Natural killer cell (primary cell): ENCODE results near the gene KCNT2. TPM values are rescaled to one million over a fixed set of nuclear protein-coding genes. Genes with fewer than 3 reads are reported as not detected.

ENCODE experiments used
- ATAC-seq, 3 donors: fragments of 150-1000 bp in 2 of 3; fragments of 200-7000 bp in 1 of 3; cut with Tn5 transposase; 1 replicate in 1 of 3; 2 replicates in 2 of 3; pipeline ENCODE4 v1.10.0; 2021; ENCODE audit warnings: mild to moderate bottlenecking in 2 of 3, moderate library complexity in 2 of 3
- DNase-seq, 2 donors: peaks; one replicate each; pipeline versions ENCODE4 v3.0.0 to v3.0.0-alpha.2; 2013 to 2021; ENCODE audit warnings: mixed read lengths in 1 of 2
- H3K27ac ChIP-seq: one replicate; pipeline ENCODE4 v1.5.1; 2013; ENCODE audit warnings: mild to moderate bottlenecking, low read length
- H3K27me3 ChIP-seq: one replicate; pipeline ENCODE4 v1.6.1; 2013; ENCODE audit warnings: low read length; ENCODE audit not compliant: control insufficient read depth, insufficient read depth
- H3K36me3 ChIP-seq: one replicate; pipeline ENCODE4 v1.6.1; 2013; ENCODE audit warnings: low read length; ENCODE audit not compliant: control insufficient read depth, insufficient read depth
- H3K4me1 ChIP-seq: one replicate; pipeline ENCODE4 v1.6.1; 2013; ENCODE audit warnings: low read length; ENCODE audit not compliant: control insufficient read depth, insufficient read depth
- H3K4me3 ChIP-seq: one replicate; pipeline ENCODE4 v1.5.1; 2013; ENCODE audit warnings: low read length
- H3K9me3 ChIP-seq: one replicate; pipeline ENCODE4 v1.6.1; 2013; ENCODE audit warnings: low read length; ENCODE audit not compliant: control insufficient read depth, insufficient read depth
- H3K27ac Mint-ChIP-seq, 2 donors: one replicate each; pipeline ENCODE4 v1.8.0; 2022; ENCODE audit warnings: mild to moderate bottlenecking in 2 of 2, mixed read lengths in 2 of 2, moderate library complexity in 1 of 2
- H3K27me3 Mint-ChIP-seq, 2 donors: one replicate each; pipeline ENCODE4 v1.8.0; 2022; ENCODE audit warnings: low read depth in 2 of 2, mixed read lengths in 2 of 2
- H3K36me3 Mint-ChIP-seq: one replicate; pipeline ENCODE4 v1.8.0; 2022; ENCODE audit warnings: mixed read lengths
- H3K4me1 Mint-ChIP-seq, 2 donors: one replicate each; pipeline ENCODE4 v1.8.0; 2022; ENCODE audit warnings: mixed read lengths in 2 of 2
- H3K4me3 Mint-ChIP-seq: one replicate; pipeline ENCODE4 v1.8.0; 2022; ENCODE audit warnings: mild to moderate bottlenecking, moderate library complexity, mixed read lengths
- H3K9me3 Mint-ChIP-seq, 2 donors: one replicate each; pipeline ENCODE4 v1.8.0; 2022; ENCODE audit warnings: mixed read lengths in 2 of 2
- WGBS: methylation state at CpG from one replicate; pipeline ENCODE4 v1.1.7; 2013; ENCODE audit warnings: missing lambda C conversion rate; ENCODE audit not compliant: insufficient coverage; 5-methylcytosine and 5-hydroxymethylcytosine counted together
- intact Hi-C: fragments of 100-400 bp; cut with micrococcal nuclease; formaldehyde crosslinking; loops from one replicate; pipeline ENCODE4 v1.14.2; 2022
- total RNA-seq, 4 donors: library from RNA; stranded (reverse); fragments of 120-200 nt in 1 of 4; gene quantifications; one replicate each; pipeline versions ENCODE4 v1.2.3 to v1.2.4, GENCODE V29; 2013 to 2022
- TF ChIP-seq, protein P1 (sequence below): fragments of 200-600 bp; IDR thresholded peaks from one replicate; pipeline ENCODE4 v1.8.0; 2022; ENCODE audit warnings: antibody characterized with exemption

Gene KCNT2
- total RNA-seq, 3 donors from 2014 or later (not counting 1 experiment from before 2014, with no cell fraction given) = not detected

GRCh38 chr1:196557797-196558196 lies 50.4 kb downstream of the KCNT2 start:
- TF ChIP-seq, protein P1, sequence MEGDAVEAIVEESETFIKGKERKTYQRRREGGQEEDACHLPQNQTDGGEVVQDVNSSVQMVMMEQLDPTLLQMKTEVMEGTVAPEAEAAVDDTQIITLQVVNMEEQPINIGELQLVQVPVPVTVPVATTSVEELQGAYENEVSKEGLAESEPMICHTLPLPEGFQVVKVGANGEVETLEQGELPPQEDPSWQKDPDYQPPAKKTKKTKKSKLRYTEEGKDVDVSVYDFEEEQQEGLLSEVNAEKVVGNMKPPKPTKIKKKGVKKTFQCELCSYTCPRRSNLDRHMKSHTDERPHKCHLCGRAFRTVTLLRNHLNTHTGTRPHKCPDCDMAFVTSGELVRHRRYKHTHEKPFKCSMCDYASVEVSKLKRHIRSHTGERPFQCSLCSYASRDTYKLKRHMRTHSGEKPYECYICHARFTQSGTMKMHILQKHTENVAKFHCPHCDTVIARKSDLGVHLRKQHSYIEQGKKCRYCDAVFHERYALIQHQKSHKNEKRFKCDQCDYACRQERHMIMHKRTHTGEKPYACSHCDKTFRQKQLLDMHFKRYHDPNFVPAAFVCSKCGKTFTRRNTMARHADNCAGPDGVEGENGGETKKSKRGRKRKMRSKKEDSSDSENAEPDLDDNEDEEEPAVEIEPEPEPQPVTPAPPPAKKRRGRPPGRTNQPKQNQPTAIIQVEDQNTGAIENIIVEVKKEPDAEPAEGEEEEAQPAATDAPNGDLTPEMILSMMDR = no peak
- Mint-ChIP-seq H3K27ac (no peak overlapping the region), H3K27me3 (no peaks in the 10 kb centered on the region), H3K4me3 (no peak overlapping the region), H3K4me1 (no peaks in the 10 kb centered on the region), H3K9me3 (peaks cover 15 to 16% of the 10 kb centered on the region in 2 donors), H3K36me3 (peaks cover 17% of the 10 kb centered on the region)
- no peak for ATAC-seq
- no peak overlapping the region for H3K4me3 ChIP-seq
- no CpG with 5 or more reads among the region's 2 CpGs for WGBS
- intact Hi-C loops = no loop called here
- DNase-seq = no peak
- H3K36me3 ChIP-seq = no peaks in the 10 kb centered on the region
- no peaks in the 10 kb centered on the region for H3K4me1 ChIP-seq
- H3K9me3 ChIP-seq = no peaks in the 10 kb centered on the region
- H3K27me3 ChIP-seq = no peaks in the 10 kb centered on the region
- no peak overlapping the region for H3K27ac ChIP-seq

DNA sequence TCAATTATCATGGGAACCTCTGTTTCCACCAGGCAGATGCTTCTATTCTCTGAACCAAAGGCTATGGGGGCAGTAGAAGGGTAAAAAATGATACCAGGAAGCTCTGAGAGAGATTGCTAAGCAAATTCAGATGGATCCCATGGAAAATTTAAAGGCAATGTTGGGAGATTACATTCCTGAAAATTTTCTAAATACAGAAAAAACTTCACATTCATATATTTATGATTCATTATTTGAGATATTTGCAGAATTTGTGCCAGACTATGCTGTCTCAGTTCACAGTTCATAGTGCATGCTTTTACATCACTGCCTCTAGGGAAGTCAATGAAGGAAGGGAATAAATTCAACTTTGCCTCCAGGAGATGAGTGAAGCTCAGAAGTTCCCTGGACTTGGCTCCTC lies 57.5 kb downstream of the KCNT2 start:
- Mint-ChIP-seq H3K27me3 (no peaks in the 10 kb centered on the region), H3K4me3 (no peak overlapping the region)

DNA sequence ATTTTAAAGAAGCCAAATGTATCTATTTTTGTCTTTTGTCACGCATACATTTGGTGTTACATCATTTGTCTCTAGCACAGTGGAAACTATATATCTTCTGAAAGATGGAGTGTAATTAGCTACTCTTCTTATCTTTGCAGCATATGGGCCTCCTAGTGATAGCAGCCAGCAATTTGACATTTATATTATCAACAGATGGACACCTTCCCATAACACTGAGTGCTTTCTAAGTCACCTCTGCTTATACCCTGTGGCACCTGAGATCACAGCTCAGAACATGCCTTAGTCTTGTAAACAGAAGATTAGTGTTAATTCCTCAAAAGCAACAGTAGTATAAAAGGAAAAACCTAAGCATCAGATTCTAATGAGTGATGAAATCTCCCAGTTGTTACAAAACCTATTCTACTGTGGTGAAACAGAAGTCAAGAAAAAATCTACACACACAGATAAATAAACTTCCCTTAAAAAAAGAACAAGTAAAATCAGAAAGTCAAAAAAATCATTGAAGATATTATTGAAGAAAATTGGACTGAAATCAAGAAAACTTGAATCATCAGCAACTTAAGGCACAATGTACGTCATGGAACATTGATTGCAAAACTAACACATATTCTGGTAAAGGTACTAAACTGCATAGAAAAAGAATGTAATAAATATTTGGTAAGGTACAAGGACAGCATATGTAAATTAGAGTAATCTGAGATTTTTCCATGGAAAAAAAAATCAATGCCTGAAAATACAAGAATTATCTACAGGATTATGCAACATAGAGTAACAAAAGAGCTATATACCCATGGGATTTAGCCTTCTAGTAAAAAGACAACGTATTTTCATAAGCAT lies 61.7 kb downstream of the KCNT2 start:
- H3K4me1 Mint-ChIP-seq = no peaks in the 10 kb centered on the region
- no peaks in the 10 kb centered on the region for H3K4me1 ChIP-seq
- DNase-seq (no peak), ATAC-seq (no peak)
- TF ChIP-seq, protein P1 = no peak
- peaks cover 5% of the 10 kb centered on the region for H3K36me3 Mint-ChIP-seq
- H3K9me3 ChIP-seq = no peaks in the 10 kb centered on the region
- no peaks in the 10 kb centered on the region for H3K27me3 ChIP-seq
- H3K27ac Mint-ChIP-seq = no peak overlapping the region
- H3K36me3 ChIP-seq = no peaks in the 10 kb centered on the region
- no peak overlapping the region for H3K4me3 ChIP-seq
- WGBS = 89% methylated on average over 1 of the region's 3 CpGs
- H3K27me3 Mint-ChIP-seq = no peaks in the 10 kb centered on the region
- no peak overlapping the region for H3K4me3 Mint-ChIP-seq
- H3K27ac ChIP-seq = no peak overlapping the region
- intact Hi-C loops = no loop called here
- H3K9me3 Mint-ChIP-seq = peaks cover 4 to 6% of the 10 kb centered on the region in 2 donors

More for the DNA sequence above, 57.5 kb downstream of the KCNT2 start:
- Histone ChIP-seq H3K9me3 (no peaks in the 10 kb centered on the region), H3K36me3 (no peaks in the 10 kb centered on the region), H3K4me1 (no peaks in the 10 kb centered on the region), H3K27ac (no peak overlapping the region), H3K27me3 (no peaks in the 10 kb centered on the region), H3K4me3 (no peak overlapping the region)
- DNase-seq (no peak), ATAC-seq (no peak)
- H3K9me3 Mint-ChIP-seq = peaks cover 12 to 14% of the 10 kb centered on the region in 2 donors
- no peak overlapping the region for H3K27ac Mint-ChIP-seq
- H3K36me3 Mint-ChIP-seq = peaks cover 7% of the 10 kb centered on the region
- no peaks in the 10 kb centered on the region for H3K4me1 Mint-ChIP-seq
- intact Hi-C loops = no loop called here
- TF ChIP-seq, protein P1 = no peak

- DNase-seq (no peak), ATAC-seq (no peak)
- no peaks in the 10 kb centered on the region for H3K4me1 ChIP-seq
- H3K36me3 ChIP-seq = no peaks in the 10 kb centered on the region
- TF ChIP-seq, protein P1 = no peak
- no peak overlapping the region for H3K4me3 ChIP-seq
- H3K27me3 ChIP-seq = no peaks in the 10 kb centered on the region
- no peaks in the 10 kb centered on the region for H3K9me3 ChIP-seq
- Mint-ChIP-seq H3K27me3 (no peaks in the 10 kb centered on the region), H3K4me3 (no peak overlapping the region), H3K27ac (no peak overlapping the region), H3K9me3 (peaks cover 4 to 6% of the 10 kb centered on the region in 2 donors), H3K36me3 (peaks cover 5% of the 10 kb centered on the region), H3K4me1 (no peaks in the 10 kb centered on the region)
- no peak overlapping the region for H3K27ac ChIP-seq
- no CpG with 5 or more reads among the region's 1 CpG for WGBS
- intact Hi-C loops = no loop called here
These were observed 63.0 kb downstream of the KCNT2 start for GRCh38 chr1:196545222-196545621.
